GM19043 (cell line): ENCODE data around the gene SETD1A.

Source experiments
- ATAC-seq: cut with Tn5 transposase; IDR thresholded peaks from one replicate; pipeline ENCODE4 v1.9.1; 2021; ENCODE audit warnings: low read depth; ENCODE audit not compliant: unreplicated experiment

Gene SETD1A

GRCh38 chr16:30996985-30997724, 39.6 kb downstream of the SETD1A start:
- ATAC-seq = peak; percentile 87

- no peak for ATAC-seq
These were observed 40.5 kb downstream of the SETD1A start for GRCh38 chr16:30997725-30998711.

GRCh38 chr16:30998852-30999761, 41.6 kb downstream of the SETD1A start:
- ATAC-seq = no peak

- ATAC-seq = no peak
These were observed 43.3 kb downstream of the SETD1A start for GRCh38 chr16:31000671-31001382.

- ATAC-seq = no peak
These were observed 44.1 kb downstream of the SETD1A start for GRCh38 chr16:31001507-31002249.

GRCh38 chr16:31002250-31002700, 44.7 kb downstream of the SETD1A start:
- no peak for ATAC-seq

- ATAC-seq = no peak
These were observed 45.3 kb downstream of the SETD1A start for GRCh38 chr16:31002862-31003341.

- ATAC-seq = no peak
These were observed 46.2 kb downstream of the SETD1A start for GRCh38 chr16:31003744-31004143.

GRCh38 chr16:31004658-31005057, 47.1 kb downstream of the SETD1A start:
- no peak for ATAC-seq

GRCh38 chr16:31005350-31006085, 48.0 kb downstream of the SETD1A start:
- ATAC-seq = no peak

- no peak for ATAC-seq
These were observed 48.5 kb downstream of the SETD1A start for GRCh38 chr16:31006086-31006385.

GRCh38 chr16:31006589-31006988, 49.0 kb downstream of the SETD1A start:
- no peak for ATAC-seq

GRCh38 chr16:31007684-31008083, 50.1 kb downstream of the SETD1A start:
- ATAC-seq = no peak

GRCh38 chr16:31008149-31008548, 50.6 kb downstream of the SETD1A start:
- ATAC-seq = no peak

GRCh38 chr16:31008551-31008950, 51.0 kb downstream of the SETD1A start:
- ATAC-seq = no peak

GRCh38 chr16:31009120-31009519, 51.6 kb downstream of the SETD1A start:
- ATAC-seq = no peak

GRCh38 chr16:31009894-31010584, 52.5 kb downstream of the SETD1A start:
- no peak for ATAC-seq
